Transverse colon (tissue), 4 donors: ENCODE measurements around the gene SLCO1B1.

ENCODE experiments used
- EP300 ChIP-seq: sonication (generic); formaldehyde crosslinking; IDR thresholded peaks from one replicate; pipeline ENCODE4 v1.6.1; 2017; ENCODE audit warnings: antibody characterized with exemption, low read depth
- POLR2A ChIP-seq: fragments of 450-650 bp; IDR thresholded peaks from one replicate; pipeline ENCODE4 v1.6.1; 2016; ENCODE audit warnings: antibody characterized with exemption, mild to moderate bottlenecking, moderate library complexity
- POLR2AphosphoS5 ChIP-seq, 3 donors: sonication (generic); formaldehyde crosslinking; IDR thresholded peaks; one replicate each; pipeline ENCODE4 v1.6.1; 2016; ENCODE audit warnings: antibody characterized with exemption in 3 of 3
- TF ChIP-seq, protein P1 (sequence below), 5 experiments: fragments of 200-600 bp in 3 of 5; fragments of 450-650 bp in 2 of 5; sonication (generic) in 3 of 5; IDR thresholded peaks; 1 replicate in 2 of 5; 2 replicates in 3 of 5; pipeline ENCODE4 v1.5.1; 2016 to 2017; ENCODE audit warnings: antibody characterized with exemption in 5 of 5, inconsistent platforms in 3 of 5, mild to moderate bottlenecking in 2 of 5, moderate library complexity in 1 of 5

DNA sequence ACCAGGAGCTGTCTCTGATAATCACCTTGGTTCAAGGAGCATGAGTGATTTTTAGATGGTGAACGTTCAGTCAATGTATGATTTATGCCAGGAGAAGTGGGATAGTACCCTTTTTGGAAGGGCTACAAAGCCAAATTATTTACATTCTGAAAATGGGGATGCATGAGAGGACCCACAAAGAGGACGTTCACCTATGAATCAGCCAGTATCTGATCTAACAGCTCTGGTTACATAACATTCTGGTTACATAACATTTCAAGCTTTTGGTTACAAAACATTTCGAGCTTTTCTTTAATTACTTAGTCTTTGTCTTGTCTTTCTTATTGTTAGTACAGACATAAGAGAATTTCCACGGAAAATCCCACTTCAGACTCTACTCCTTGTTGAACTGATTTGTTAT, 134.9 kb downstream of the SLCO1B1 start:
- TF ChIP-seq, protein P1, sequence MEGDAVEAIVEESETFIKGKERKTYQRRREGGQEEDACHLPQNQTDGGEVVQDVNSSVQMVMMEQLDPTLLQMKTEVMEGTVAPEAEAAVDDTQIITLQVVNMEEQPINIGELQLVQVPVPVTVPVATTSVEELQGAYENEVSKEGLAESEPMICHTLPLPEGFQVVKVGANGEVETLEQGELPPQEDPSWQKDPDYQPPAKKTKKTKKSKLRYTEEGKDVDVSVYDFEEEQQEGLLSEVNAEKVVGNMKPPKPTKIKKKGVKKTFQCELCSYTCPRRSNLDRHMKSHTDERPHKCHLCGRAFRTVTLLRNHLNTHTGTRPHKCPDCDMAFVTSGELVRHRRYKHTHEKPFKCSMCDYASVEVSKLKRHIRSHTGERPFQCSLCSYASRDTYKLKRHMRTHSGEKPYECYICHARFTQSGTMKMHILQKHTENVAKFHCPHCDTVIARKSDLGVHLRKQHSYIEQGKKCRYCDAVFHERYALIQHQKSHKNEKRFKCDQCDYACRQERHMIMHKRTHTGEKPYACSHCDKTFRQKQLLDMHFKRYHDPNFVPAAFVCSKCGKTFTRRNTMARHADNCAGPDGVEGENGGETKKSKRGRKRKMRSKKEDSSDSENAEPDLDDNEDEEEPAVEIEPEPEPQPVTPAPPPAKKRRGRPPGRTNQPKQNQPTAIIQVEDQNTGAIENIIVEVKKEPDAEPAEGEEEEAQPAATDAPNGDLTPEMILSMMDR (IDR thresholded peaks at IDR 0.05), result no peak
- no peak for TF ChIP-seq POLR2A
- TF ChIP-seq EP300, result no peak
- no peak for TF ChIP-seq POLR2AphosphoS5 (IDR thresholded peaks at IDR 0.05)
